Stimulated activated CD4-positive, alpha-beta T cell treated with anti-CD3 and anti-CD28 coated beads, Interleukin-15, amount 100 ng/mL, for 24 hours (primary cell): ENCODE measurements around the gene ADARB2.
"Not testable (repeated sequence)": the region's sequence is repeated elsewhere in the genome, so short reads cannot be mapped to it uniquely, and the experiment has no call there.

Source experiments
- DNase-seq: peaks from one replicate; pipeline ENCODE4 v3.0.0-alpha.2; 2020

ADARB2 gene

DNA sequence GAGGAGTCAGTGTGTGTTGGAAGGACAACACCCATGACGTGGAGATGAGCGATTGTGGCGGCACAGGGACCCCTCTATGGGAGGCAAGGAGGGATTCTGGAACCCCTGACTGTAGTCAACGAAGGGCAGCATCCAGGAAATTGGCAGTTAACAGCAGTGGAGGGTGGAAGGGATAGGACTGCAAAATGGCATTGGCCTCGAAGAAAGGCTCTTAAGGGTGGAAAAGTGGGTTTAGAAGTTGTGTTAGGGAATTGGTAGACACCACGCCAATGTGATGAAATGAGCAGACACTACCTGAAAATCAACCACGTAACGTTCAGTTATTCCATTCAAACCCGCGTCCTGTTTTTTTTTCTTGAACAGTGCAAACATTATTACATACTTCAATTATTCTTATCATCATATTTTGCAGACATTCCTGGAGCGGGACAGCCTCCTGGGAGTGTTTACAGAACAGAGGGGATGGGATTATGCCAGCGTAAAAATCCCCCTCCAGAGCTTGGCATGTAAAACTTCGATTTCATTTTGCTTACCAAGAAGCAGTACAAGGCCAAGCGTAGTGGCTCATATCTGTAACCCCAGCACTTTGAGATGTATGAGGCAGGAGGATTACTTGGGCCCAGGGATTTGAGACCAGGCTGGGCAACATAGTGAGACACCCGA lies 409.0 kb downstream of the ADARB2 start:
- DNase-seq = no peak

DNA sequence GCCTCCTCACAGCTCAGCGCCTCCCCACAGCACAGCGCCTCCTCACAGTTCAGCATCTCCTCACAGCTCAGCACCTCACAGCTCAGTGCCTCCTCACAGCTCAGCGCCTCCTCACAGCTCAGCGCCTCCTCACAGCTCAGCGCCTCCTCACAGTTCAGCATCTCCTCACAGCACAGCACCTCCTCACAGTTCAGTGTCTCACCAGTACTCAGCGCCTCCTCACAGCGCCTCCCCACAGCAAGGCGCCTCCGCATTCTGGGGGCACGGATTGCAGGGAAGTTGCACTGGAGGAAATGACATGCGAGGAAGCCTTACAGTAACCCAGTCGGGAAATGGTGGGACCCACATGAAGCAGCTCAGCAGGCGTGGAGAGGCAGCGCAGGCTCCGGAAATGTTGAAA lies 409.6 kb downstream of the ADARB2 start:
- no peak for DNase-seq

- not testable (repeated sequence) for DNase-seq
Observed at GRCh38 chr10:1326514-1326913, 410.8 kb downstream of the ADARB2 start.

DNA sequence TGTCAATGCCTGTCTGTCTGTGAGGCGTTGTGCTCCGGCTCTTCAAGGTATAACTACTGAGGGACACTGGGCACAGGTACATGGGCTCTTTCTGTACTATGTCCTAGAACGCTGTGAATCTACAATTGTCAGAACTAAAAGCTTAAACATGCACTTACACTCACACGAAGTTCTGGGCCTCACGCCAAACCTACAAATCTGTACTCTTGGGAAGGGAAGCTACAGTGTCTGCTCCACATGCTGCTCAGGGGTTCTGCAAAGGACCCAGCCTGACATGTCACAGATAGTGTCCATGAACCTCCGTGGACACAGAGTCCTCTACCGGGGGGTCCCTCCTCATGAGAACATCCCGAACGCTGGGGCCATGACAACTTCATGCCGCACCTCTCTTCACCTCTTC lies 412.4 kb downstream of the ADARB2 start:
- no peak for DNase-seq

DNA sequence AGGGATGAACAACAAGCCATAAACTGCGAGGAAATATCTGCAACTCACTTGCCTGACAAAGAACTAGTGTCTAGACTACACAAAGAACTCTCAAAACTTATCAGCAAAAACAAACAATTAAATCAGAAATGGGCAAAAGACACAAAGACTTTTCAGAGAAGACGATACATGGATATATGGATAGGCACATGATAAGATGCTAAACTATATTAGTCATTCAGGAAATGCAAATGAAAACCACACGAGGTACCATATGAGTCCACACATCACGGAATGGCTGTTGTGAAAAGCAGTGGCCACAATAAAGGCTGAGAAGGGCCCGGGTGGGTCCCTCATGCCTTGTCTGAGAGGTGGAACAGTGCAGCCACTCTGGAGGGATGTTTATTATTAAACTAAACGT lies 413.4 kb downstream of the ADARB2 start:
- DNase-seq = peak; percentile 37

GRCh38 chr10:1320739-1321320 lies 416.5 kb downstream of the ADARB2 start:
- DNase-seq = no peak

DNA sequence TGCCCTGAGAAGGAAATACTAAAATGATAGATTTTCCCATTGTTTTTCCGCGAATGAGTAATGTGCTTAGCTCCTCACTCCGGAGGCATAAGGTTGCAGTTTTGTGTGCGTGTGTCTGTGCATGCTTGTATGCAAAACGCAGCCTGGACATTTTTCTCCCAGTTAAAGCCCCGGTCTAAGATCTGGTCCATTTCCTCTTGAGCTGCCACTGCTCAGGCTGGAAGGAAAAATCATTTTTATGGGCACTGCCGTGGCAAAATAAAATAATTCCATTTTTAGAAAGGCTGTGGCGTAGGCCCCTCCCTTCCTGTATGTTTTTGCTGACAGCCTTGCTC lies 420.5 kb downstream of the ADARB2 start:
- no peak for DNase-seq

GRCh38 chr10:1316121-1316808 lies 421.1 kb downstream of the ADARB2 start:
- no peak for DNase-seq

DNA sequence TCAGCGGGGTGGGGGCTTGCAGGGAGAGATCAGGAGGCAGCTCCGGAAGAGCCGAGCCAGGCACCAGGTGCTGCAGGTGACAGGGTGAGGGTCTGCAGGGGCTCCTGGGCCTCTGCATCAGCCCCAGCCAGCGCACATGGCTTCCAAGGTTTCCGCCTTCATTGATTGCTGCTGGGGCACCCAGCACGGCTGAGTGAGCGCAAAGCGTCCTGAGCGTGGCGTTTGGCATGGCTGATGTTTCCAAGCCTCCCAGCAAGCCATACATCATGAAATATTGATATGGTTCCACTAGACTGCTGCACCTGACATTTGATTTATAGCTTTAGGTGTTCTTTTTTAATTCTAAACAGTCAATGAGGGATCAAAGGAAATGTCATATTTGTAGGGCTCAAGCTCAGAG lies 422.1 kb downstream of the ADARB2 start:
- DNase-seq = no peak

DNA sequence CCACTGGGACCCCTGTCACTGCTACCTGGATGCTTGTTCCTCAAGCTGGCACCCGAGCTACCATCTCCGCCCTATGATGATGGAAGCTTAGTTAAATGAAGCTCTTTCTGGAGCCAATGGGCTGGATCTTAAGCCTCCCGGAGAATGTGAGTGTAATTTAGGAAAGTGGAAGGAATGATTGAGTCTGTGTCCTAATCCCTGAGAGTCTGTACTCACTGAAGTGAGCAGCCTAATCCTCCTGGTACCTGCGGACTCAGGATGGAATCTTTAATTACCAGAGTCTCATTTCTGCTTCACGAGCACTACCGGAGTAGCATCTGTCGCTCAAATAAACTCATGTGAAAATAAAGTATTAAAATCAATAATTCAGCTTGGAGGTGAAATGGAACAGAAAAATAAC lies 425.6 kb downstream of the ADARB2 start:
- no peak for DNase-seq

DNA sequence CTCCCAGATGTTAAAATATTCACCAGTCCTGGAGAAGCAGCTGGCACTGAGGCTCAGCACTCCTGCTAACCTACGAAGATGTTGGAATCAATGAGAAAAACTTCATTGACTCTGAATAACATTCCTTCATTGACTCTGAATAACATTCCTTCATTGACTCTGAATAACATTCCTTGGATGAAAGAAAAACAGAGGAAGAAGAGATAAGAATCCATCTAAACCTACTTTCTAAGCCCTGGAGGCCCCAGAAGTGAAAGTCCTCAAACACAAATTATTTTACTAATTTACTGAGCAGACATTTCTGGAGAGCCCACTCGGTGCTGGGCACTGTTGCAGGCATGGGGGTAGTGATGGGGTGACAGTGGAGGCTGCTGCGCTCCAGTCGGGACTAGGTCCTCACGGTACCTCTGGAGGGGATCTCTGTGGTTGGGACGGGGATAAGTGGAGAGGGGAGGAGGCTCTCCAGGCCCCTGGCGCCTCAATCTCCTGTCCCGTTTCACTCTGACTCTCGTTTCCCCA lies 427.0 kb downstream of the ADARB2 start:
- no peak for DNase-seq

- DNase-seq = no peak
Observed at GRCh38 chr10:1309617-1310270, 427.6 kb downstream of the ADARB2 start.

- DNase-seq = no peak
Observed at GRCh38 chr10:1308962-1309616, 428.2 kb downstream of the ADARB2 start.

DNA sequence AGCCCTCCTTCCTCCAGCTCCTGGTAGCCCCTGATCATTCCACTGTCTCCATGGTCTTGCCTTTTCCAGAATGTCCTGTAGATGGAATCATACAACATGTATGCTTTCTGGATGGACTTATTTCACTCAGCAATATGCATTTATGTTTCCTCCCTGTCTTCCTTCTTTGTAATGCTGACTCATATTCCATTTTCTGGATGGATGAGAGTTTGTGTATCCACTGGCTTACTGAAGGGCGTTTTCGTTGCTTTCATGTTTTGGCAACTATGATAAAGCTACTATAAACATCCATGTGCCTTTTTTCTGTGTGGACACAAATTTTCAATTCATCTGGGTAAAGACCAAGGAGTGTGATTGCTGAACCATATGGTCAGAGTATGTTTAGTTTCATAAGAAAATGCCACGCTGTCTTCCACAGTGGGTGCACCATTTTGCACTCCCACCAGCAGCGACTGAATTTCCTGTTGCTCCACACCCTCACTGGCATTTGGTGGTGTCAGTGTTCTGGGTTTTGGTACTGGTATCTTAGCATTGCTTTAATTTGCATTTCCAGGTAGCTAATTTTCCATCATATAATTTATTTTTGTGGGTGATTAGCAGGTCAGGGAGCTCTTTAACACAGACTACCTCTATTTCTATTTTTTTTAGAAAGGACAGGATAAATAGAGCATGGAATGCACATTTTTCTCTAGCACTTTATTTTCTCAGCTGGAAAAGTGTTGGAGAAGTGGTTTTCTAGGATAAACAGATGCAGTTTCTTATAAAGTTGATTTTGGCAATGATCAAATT lies 429.0 kb downstream of the ADARB2 start:
- no peak for DNase-seq

- no peak for DNase-seq
Observed at GRCh38 chr10:1301143-1301542, 436.2 kb downstream of the ADARB2 start.

GRCh38 chr10:1300218-1300617 lies 437.1 kb downstream of the ADARB2 start:
- no peak for DNase-seq

- DNase-seq = no peak
Observed at GRCh38 chr10:1299041-1299726, 438.1 kb downstream of the ADARB2 start.

DNA sequence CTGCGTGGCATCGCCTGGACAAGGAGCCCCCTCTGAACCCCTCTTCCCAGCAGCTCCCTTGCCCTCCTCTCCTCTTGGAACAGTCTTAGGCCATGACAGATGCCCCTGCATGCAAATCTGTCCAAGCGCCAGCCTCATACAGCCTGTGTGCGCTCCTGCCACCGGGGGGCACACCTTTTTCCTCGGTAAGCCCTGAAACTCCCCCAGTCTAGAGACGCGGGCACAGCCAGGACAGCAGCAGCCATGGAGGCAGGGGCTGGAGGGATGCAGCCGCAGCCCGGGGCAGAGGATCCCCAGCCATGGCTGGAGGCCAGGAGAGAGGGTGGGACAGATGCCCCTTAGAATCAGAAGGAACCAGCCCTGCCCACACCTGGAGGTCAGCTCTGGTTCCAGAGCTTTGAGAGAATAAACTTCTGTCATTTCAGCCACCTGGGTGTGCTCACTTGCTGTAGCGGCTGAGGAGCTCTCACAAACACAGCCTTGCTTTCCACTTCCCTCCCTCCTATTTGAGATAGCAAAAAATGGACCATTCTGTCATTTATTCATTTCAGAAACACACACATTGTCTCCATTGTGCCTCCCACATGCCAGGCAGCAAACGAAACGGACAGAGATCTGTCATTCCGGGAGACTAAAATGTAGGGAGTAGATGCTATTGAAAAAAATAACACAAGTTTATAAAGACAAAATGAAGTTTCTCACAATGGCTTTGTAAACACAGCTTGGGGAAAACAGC lies 439.6 kb downstream of the ADARB2 start:
- DNase-seq = no peak

DNA sequence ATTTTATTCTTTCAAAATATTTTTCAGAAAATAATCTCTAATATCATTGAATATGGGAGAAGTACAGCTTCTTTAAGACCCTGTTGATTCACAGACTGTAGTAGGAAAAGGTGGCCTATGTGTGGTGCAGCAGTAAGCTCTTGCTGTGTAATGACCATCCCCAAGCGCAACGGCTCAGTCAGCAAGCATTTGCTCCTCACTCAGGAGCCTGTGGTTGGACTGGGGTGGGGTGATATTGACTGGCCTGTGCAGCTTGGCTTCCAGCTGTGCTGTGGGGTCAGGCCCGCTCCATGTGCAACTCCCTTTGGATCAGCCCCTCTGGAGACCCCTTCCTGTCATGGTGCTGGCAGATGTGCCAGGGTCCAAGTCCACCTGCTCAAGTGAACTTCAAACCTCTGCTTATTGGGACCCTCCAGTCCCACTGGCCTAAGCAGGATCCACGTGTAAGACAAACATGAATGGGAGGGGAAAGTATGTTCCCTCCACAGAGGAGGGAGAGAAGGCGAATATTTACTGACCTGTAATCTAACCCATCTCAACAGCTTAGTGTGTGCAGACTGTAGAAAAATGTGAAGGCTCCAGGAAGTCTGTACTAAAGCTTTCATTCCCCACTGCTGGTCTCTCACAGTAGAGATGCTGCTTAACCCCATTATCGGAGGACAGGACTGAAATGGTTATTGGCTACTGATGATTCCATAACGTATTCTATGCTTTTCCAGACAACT lies 441.4 kb downstream of the ADARB2 start:
- no peak for DNase-seq

GRCh38 chr10:1294748-1295147 lies 442.6 kb downstream of the ADARB2 start:
- DNase-seq = no peak
